ENCODE data around the gene CSF3R. TPM values are rescaled to one million over a fixed set of nuclear protein-coding genes. Genes with fewer than 3 reads are reported as not detected.
"Not testable (repeated sequence)": the region's sequence is repeated elsewhere in the genome, so short reads cannot be mapped to it uniquely, and the experiment has no call there.

The CSF3R gene
- total RNA-seq, 2 experiments from 2014 or later, result not detected

- CTCF ChIA-PET, result interaction anchor here (2.3 kb wide), 1 partner anchor 28 kb away, joined by 7 read pairs; no protein-coding TSS in a partner anchor
- H3K4me1 Mint-ChIP-seq (ENCODE audit: low read depth), result no peaks in the 10 kb centered on the region
- no peak for ATAC-seq
These were observed 5.2 kb upstream of the CSF3R start for GRCh38 chr1:36487906-36488305.

DNA sequence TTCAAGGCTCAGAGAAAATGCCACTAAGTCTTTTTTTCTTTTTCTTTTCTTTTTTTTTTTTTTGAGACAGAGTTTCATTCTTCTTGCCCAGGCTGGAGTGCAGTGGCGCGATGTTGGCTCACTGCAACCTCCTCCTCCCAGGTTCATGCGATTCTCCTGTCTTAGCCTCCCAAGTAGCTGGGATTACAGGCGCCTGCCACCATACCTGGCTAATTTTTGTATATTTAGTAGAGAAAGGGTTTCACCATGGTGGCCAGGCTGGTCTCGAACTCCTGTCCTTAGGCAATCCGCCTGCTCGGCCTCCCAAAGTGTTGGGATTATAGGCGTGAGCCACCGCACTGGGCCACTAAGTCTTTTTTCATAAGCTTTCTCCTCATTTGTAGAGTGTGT lies 4.6 kb upstream of the CSF3R start:
- DNase-seq; H3K4me1 Mint-ChIP-seq (ENCODE audit: low read depth); ATAC-seq; H3K9me3 Mint-ChIP-seq; intact Hi-C loops (cut with micrococcal nuclease); H3K27ac Mint-ChIP-seq; H3K4me3 Mint-ChIP-seq; H3K36me3 Mint-ChIP-seq (ENCODE audit: low read depth); H3K27me3 Mint-ChIP-seq: not testable (repeated sequence)
- ChIA-PET POLR2A (interaction anchor here (1.1 kb wide), 1 partner anchor 21 kb away, joined by 3 read pairs; no protein-coding TSS in a partner anchor), CTCF (interaction anchor here (2.3 kb wide), 1 partner anchor 29 kb away, joined by 7 read pairs; no protein-coding TSS in a partner anchor)

More at GRCh38 chr1:36487906-36488305, 5.2 kb upstream of the CSF3R start:
- H3K27me3 Mint-ChIP-seq, result no peaks in the 10 kb centered on the region
- no peak overlapping the region for H3K4me3 Mint-ChIP-seq
- TF ChIP-seq, protein P1, sequence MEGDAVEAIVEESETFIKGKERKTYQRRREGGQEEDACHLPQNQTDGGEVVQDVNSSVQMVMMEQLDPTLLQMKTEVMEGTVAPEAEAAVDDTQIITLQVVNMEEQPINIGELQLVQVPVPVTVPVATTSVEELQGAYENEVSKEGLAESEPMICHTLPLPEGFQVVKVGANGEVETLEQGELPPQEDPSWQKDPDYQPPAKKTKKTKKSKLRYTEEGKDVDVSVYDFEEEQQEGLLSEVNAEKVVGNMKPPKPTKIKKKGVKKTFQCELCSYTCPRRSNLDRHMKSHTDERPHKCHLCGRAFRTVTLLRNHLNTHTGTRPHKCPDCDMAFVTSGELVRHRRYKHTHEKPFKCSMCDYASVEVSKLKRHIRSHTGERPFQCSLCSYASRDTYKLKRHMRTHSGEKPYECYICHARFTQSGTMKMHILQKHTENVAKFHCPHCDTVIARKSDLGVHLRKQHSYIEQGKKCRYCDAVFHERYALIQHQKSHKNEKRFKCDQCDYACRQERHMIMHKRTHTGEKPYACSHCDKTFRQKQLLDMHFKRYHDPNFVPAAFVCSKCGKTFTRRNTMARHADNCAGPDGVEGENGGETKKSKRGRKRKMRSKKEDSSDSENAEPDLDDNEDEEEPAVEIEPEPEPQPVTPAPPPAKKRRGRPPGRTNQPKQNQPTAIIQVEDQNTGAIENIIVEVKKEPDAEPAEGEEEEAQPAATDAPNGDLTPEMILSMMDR (IDR thresholded peaks at IDR 0.05), result no peak
- no peaks in the 10 kb centered on the region for H3K9me3 Mint-ChIP-seq
- no peaks in the 10 kb centered on the region for H3K36me3 Mint-ChIP-seq (ENCODE audit: low read depth)
- no peak overlapping the region for H3K27ac Mint-ChIP-seq
- DNase-seq, result no peak
- intact Hi-C loops (cut with micrococcal nuclease), result no loop called here
- POLR2A ChIA-PET, result no interaction called here

- no peak for ATAC-seq
- Mint-ChIP-seq H3K27ac (no peak overlapping the region), H3K4me3 (no peak overlapping the region), H3K36me3 (ENCODE audit: low read depth) (no peaks in the 10 kb centered on the region), H3K4me1 (ENCODE audit: low read depth) (peaks cover 8% of the 10 kb centered on the region), H3K27me3 (peaks cover 1% of the 10 kb centered on the region), H3K9me3 (no peaks in the 10 kb centered on the region)
- POLR2A ChIA-PET, result interaction anchor here (1.1 kb wide), 1 partner anchor 20 kb away, joined by 3 read pairs; no protein-coding TSS in a partner anchor
- intact Hi-C loops (cut with micrococcal nuclease), result no loop called here
- CTCF ChIA-PET, result interaction anchor here (2.3 kb wide), 1 partner anchor 29 kb away, joined by 7 read pairs; no protein-coding TSS in a partner anchor
- DNase-seq, result no peak
- TF ChIP-seq, protein P1 (IDR thresholded peaks at IDR 0.05), result no peak
These were observed 4.0 kb upstream of the CSF3R start for GRCh38 chr1:36486439-36487335.

DNA sequence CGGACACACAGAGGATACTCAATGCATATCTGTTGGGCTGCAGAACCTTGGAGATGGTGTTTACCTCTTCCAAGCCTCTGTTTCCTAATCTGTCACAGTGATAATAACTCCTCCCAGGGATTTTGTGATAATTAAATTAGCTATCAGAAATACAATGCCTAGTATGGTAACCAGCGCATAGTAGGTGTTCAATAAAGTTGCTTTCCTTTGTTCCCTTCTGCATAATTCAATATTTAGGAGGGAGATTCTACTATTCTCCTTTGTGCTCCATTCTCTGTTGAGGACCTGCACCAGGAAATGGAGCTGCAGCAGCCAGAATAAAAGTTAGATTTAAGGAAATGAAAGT lies 3.4 kb upstream of the CSF3R start:
- H3K27me3 Mint-ChIP-seq, result peaks cover 2% of the 10 kb centered on the region

GRCh38 chr1:36484099-36484498 lies 1.4 kb upstream of the CSF3R start:
- ATAC-seq (no peak), DNase-seq (no peak)
- Mint-ChIP-seq H3K9me3 (no peaks in the 10 kb centered on the region), H3K27ac (no peak overlapping the region), H3K36me3 (ENCODE audit: low read depth) (no peaks in the 10 kb centered on the region), H3K27me3 (peaks cover 2% of the 10 kb centered on the region), H3K4me3 (no peak overlapping the region), H3K4me1 (ENCODE audit: low read depth) (peaks cover 9% of the 10 kb centered on the region)
- TF ChIP-seq, protein P1 (IDR thresholded peaks at IDR 0.05), result no peak
- POLR2A ChIA-PET, result no interaction called here
- CTCF ChIA-PET, result interaction anchor here (1.0 kb wide), 1 partner anchor 32 kb away, joined by 3 read pairs; no protein-coding TSS in a partner anchor
- intact Hi-C loops (cut with micrococcal nuclease), result no loop called here

More for the DNA sequence above, 3.4 kb upstream of the CSF3R start:
- POLR2A ChIA-PET, result interaction anchor here (1.1 kb wide), 1 partner anchor 19 kb away, joined by 3 read pairs; no protein-coding TSS in a partner anchor
- ATAC-seq, result no peak
- no peaks in the 10 kb centered on the region for H3K9me3 Mint-ChIP-seq
- peaks cover 9% of the 10 kb centered on the region for H3K4me1 Mint-ChIP-seq (ENCODE audit: low read depth)
- TF ChIP-seq, protein P1 (IDR thresholded peaks at IDR 0.05), result no peak
- H3K36me3 Mint-ChIP-seq (ENCODE audit: low read depth), result no peaks in the 10 kb centered on the region
- no peak for DNase-seq
- intact Hi-C loops (cut with micrococcal nuclease), result no loop called here
- no peak overlapping the region for H3K27ac Mint-ChIP-seq
- CTCF ChIA-PET, result interaction anchor here (2.3 kb wide), 1 partner anchor 30 kb away, joined by 7 read pairs; no protein-coding TSS in a partner anchor
- H3K4me3 Mint-ChIP-seq, result no peak overlapping the region

Data from activated CD8-positive, alpha-beta T cell treated with anti-CD3 and anti-CD28 coated beads for 36 hours (primary cell).